Measurements from ENCODE around the gene CABLES2.
A peak's percentile ranks its signal among the peaks of the same experiment; 100 is the strongest.
"Not testable (repeated sequence)": the region's sequence is repeated elsewhere in the genome, so short reads cannot be mapped to it uniquely, and the experiment has no call there.

CABLES2 gene

GRCh38 chr20:62388839-62389600 is 18.1 kb downstream of the CABLES2 start:
- DNase-seq = no peak

- DNase-seq = no peak
These were observed 19.0 kb downstream of the CABLES2 start for GRCh38 chr20:62387933-62388635.

GRCh38 chr20:62387219-62387913 is 19.7 kb downstream of the CABLES2 start:
- no peak for DNase-seq

GRCh38 chr20:62386383-62387218 is 20.5 kb downstream of the CABLES2 start, which contains the start of gene RPS21:
Gene RPS21 (plus strand): TSS chr20:62387103. CDS start chr20:62387339, 236 bp downstream.
- DNase-seq = peak; percentile 86

- DNase-seq = peak; percentile 54 to 69
These were observed 24.5 kb downstream of the CABLES2 start for GRCh38 chr20:62382306-62383198.

GRCh38 chr20:62381842-62382241 is 25.2 kb downstream of the CABLES2 start:
- no peak for DNase-seq

GRCh38 chr20:62381202-62381797 is 25.8 kb downstream of the CABLES2 start:
- DNase-seq = peak; percentile 35 to 71

- DNase-seq = no peak
These were observed 28.9 kb downstream of the CABLES2 start for GRCh38 chr20:62378215-62378614.

GRCh38 chr20:62377615-62378178 is 29.4 kb downstream of the CABLES2 start:
- DNase-seq = no peak

- no peak for DNase-seq
These were observed 30.0 kb downstream of the CABLES2 start for GRCh38 chr20:62377064-62377461.

GRCh38 chr20:62376112-62377063 is 30.7 kb downstream of the CABLES2 start:
- no peak for DNase-seq

- DNase-seq = no peak
These were observed 32.5 kb downstream of the CABLES2 start for GRCh38 chr20:62374331-62375152.

- not testable (repeated sequence) for DNase-seq
These were observed 33.4 kb downstream of the CABLES2 start for GRCh38 chr20:62373631-62374179.

- DNase-seq = no peak
These were observed 34.8 kb downstream of the CABLES2 start for GRCh38 chr20:62372042-62372993.

- DNase-seq = no peak
These were observed 35.5 kb downstream of the CABLES2 start for GRCh38 chr20:62371588-62372041.

- no peak for DNase-seq
These were observed 36.1 kb downstream of the CABLES2 start for GRCh38 chr20:62370807-62371587.
